A673 (cell line): Measurements from ENCODE around the gene UFD1. TPM values are rescaled to one million over a fixed set of nuclear protein-coding genes. Genes with fewer than 3 reads are reported as not detected.

Source experiments
- BruUV-seq: library from RNA; stranded (reverse); fragments of 400-500 nt; replicated peaks from 2 replicates; lab custom pipeline; 2021; lab: Mats Ljungman, UMichigan
- CTCF ChIA-PET: fragments of 300-600 bp; sonication (Branson Sonifier 250); formaldehyde crosslinking; loops from one replicate; lab custom pipeline; 2022; ENCODE audit warnings: antibody characterized with exemption; lab: Charles Lee
- POLR2A ChIA-PET: fragments of 300-600 bp; sonication (Branson Sonifier 250); formaldehyde crosslinking; loops from one replicate; lab custom pipeline; 2022; ENCODE audit warnings: antibody characterized with exemption; ENCODE audit not compliant: low non-redundant PET; lab: Charles Lee
- DNase-seq: peaks from one replicate; pipeline ENCODE4 v3.0.0-alpha.2; 2015; ENCODE audit warnings: low spot score
- H3K27ac ChIP-seq: fragments of 200-600 bp; sonication (generic); 2 replicates; pipeline ENCODE4 v1.5.1; 2016; ENCODE audit warnings: mixed run types, low read depth, mild to moderate bottlenecking, mixed read lengths, antibody characterized with exemption, low read length; ENCODE audit not compliant: poor library complexity, severe bottlenecking
- H3K27me3 ChIP-seq: fragments of 200-600 bp; sonication (generic); replicated peaks from 2 replicates; pipeline ENCODE4 v1.6.1; 2017; ENCODE audit warnings: mixed run types, low read depth, mild to moderate bottlenecking, mixed read lengths, antibody characterized with exemption, low read length; ENCODE audit not compliant: insufficient read depth, poor library complexity
- H3K36me3 ChIP-seq: fragments of 200-600 bp; sonication (generic); 2 replicates; pipeline ENCODE4 v1.6.1; 2016; ENCODE audit warnings: mixed run types, mild to moderate bottlenecking, mixed read lengths, antibody characterized with exemption, low read length; ENCODE audit not compliant: insufficient read depth, poor library complexity, severe bottlenecking
- H3K4me1 ChIP-seq: fragments of 200-600 bp; sonication (generic); 2 replicates; pipeline ENCODE4 v1.6.1; 2017; ENCODE audit warnings: mixed run types, mild to moderate bottlenecking, mixed read lengths, antibody characterized with exemption, low read length; ENCODE audit not compliant: insufficient read depth, poor library complexity, severe bottlenecking
- H3K4me3 ChIP-seq: fragments of 200-600 bp; sonication (generic); 2 replicates; pipeline ENCODE4 v1.5.1; 2016; ENCODE audit warnings: low read depth, mixed run types, mild to moderate bottlenecking, mixed read lengths, low read length; ENCODE audit not compliant: poor library complexity, severe bottlenecking
- H3K9me3 ChIP-seq: fragments of 200-600 bp; sonication (generic); 2 replicates; pipeline ENCODE4 v1.6.1; 2016; ENCODE audit warnings: mixed run types, low read depth, mild to moderate bottlenecking, mixed read lengths, antibody characterized with exemption, low read length; ENCODE audit not compliant: poor library complexity, severe bottlenecking
- CTCF ChIP-seq: fragments of 300-800, 200-600 bp; sonication (generic); conservative IDR thresholded peaks from 2 replicates; pipeline ENCODE4 v1.5.1; 2017; ENCODE audit warnings: low read depth, mild to moderate bottlenecking, antibody characterized with exemption, low read length, moderate library complexity, mixed read lengths
- EZH2 ChIP-seq: fragments of 200-600 bp; sonication (generic); IDR thresholded peaks from 2 replicates; pipeline ENCODE4 v1.6.1; 2017; ENCODE audit warnings: borderline replicate concordance, low read depth, mild to moderate bottlenecking, mixed read lengths, antibody characterized with exemption, low read length; ENCODE audit not compliant: poor library complexity, severe bottlenecking
- intact Hi-C: fragments of 100-400 bp; cut with micrococcal nuclease; formaldehyde crosslinking; loops from one replicate; pipeline ENCODE4 v1.10.0; 2022; ENCODE audit not compliant: unreplicated experiment
- total RNA-seq: library from RNA; stranded (reverse); gene quantifications from 2 replicates; pipeline ENCODE4 v1.2.3, GENCODE V29; 2021

The UFD1 gene
- total RNA-seq, 1 experiment from 2014 or later, result 195 TPM

- no peaks in the 10 kb centered on the region for H3K4me1 ChIP-seq
- H3K27me3 ChIP-seq, result no peaks in the 10 kb centered on the region
- intact Hi-C loops, result no loop called here
- no peaks in the 10 kb centered on the region for H3K9me3 ChIP-seq
- TF ChIP-seq CTCF (no peak), EZH2 (no peak)
- no peak overlapping the region for H3K4me3 ChIP-seq
- H3K27ac ChIP-seq, result no peak overlapping the region
- no peak for DNase-seq
- H3K36me3 ChIP-seq, result peaks cover 56% of the 10 kb centered on the region
- POLR2A ChIA-PET, result no interaction called here
- CTCF ChIA-PET, result interaction anchor here (0.7 kb wide), 1 partner anchor 11 kb away, joined by 5 read pairs; no protein-coding TSS in a partner anchor
- BruUV-seq, result no TSS peak
These were observed 31.9 kb upstream of the UFD1 start for GRCh38 chr22:19510919-19511341.

- no peak for DNase-seq
- Histone ChIP-seq H3K27me3 (no peaks in the 10 kb centered on the region), H3K4me3 (no peak overlapping the region), H3K27ac (no peak overlapping the region), H3K9me3 (no peaks in the 10 kb centered on the region), H3K36me3 (peaks cover 47% of the 10 kb centered on the region), H3K4me1 (no peaks in the 10 kb centered on the region)
- CTCF ChIA-PET, result no interaction called here
- intact Hi-C loops, result no loop called here
- TF ChIP-seq EZH2, result no peak
- no peak for TF ChIP-seq CTCF
- no TSS peak for BruUV-seq
- POLR2A ChIA-PET, result no interaction called here
These were observed 30.9 kb upstream of the UFD1 start for GRCh38 chr22:19509923-19510322.

DNA sequence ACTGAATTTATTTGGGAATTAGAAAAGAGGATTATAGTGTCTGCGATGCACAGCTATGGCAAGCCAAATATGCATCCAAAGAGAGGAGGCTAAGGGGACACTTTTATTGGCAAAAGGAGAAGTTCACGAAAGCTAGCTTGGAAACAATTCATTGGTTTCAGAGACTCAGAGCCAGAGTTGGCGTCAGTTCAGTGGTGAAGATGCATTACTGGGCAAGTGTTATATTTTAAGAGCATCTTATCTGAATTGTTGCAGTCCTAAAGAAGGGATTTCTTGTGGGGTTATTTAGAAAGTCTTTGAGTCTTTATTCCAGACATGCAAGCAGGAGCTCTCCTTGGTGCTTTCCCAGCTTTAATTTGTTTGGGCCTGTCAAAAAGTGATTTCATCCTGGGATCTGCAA, 30.2 kb upstream of the UFD1 start:
- DNase-seq, result no peak
- TF ChIP-seq CTCF (no peak), EZH2 (no peak)
- POLR2A ChIA-PET, result no interaction called here

More for the DNA sequence above, 30.2 kb upstream of the UFD1 start:
- no peak overlapping the region for H3K4me3 ChIP-seq
- BruUV-seq, result no TSS peak
- H3K36me3 ChIP-seq, result peaks cover 40% of the 10 kb centered on the region
- H3K27me3 ChIP-seq, result no peaks in the 10 kb centered on the region
- no peaks in the 10 kb centered on the region for H3K4me1 ChIP-seq
- no peak overlapping the region for H3K27ac ChIP-seq
- CTCF ChIA-PET, result no interaction called here
- no peaks in the 10 kb centered on the region for H3K9me3 ChIP-seq
- intact Hi-C loops, result no loop called here
